ENCODE data around the gene AGBL1.

The AGBL1 gene

DNA sequence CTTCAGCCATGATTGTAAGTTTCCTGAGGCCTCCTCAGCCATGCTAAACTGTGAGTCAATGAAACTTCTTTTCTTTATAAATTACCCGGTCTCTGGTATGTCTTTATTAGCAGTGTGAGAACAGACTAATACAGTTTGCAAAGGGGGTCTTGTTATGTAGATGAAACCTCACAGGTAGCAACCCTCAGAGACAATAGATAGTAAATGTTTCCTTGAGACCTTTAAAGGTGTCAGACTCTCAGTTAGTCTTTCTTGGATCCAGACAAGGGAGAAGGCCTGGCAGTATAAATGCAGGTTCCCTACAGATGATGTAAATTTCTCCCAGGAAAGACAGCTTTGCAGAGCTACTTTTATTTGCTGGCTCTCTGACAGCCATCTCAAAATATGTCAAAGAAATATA, 510.8 kb downstream of the AGBL1 start:
- no peak for DNase-seq (ENCODE audit: low spot score)

DNA sequence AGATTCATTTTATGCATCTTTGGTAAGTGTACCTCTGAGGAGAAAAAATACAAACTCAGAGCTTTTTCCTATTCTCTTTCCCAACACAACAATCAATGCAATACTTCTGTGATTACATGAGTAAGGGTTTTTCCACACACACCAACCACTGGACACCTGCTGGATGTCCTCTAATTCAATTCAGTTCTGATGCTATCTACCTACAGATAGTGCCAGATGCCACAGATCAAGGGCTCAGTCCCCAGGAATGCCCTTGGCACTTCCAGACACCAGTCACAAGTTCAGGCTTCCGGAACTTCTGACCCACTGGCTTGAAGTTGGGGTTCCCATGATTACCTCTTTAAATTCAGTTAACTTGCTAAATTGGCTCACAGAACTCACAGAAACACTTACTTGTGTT, 511.5 kb downstream of the AGBL1 start:
- DNase-seq (ENCODE audit: low spot score), result no peak

DNA sequence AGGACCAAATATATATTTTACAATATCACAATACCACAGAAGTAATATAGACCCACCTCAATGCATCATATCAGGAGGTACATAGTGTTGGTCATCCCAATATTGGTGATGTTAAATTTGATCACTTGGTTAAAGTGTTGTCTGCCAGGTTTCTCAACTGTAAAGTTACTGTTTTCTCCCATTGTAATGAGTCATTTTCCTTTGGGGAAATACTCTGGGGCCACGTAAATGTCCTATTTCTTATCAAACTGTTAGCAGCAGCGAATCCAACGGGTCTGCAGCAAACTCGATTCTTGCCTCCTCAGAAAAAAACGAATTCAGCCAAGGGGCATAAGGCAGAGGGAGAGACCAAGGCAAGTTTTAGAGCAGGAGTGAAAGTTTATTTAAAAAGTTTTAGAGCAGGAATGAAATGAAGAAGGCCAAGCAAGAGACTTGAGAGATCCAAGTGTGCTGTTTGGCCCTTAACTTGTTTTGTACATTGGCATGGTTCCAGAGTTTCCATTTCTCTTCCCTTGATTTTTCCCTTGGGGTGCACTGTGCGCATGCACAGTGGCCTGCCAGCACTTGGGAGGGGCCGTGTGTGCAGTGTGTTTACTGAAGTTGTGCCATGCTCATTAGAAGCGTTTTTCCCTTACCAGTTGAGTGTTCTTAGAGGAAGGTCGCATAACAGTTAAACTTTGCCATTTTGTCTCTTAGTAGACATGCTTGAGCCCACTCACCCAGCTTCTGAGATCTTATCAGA, 512.5 kb downstream of the AGBL1 start:
- no peak for DNase-seq (ENCODE audit: low spot score)

DNA sequence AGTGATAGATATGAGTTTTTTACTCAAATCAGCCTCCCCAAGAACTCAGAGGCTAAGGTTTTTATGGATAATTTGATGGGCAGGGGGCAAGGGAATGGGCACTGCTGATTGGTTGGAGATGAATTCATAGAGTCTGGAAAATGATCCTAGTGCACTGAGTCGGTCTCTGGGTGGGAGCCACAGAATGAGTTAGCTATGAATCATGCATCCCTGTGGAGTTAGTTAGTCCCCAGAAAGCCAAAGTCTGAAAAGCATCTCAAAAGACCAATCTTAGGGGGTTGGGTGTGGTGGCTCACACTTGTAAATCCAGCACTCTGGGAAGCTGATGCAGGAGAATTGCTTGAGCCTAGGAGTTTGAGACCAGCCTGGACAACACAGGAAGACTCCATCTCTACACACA, 516.1 kb downstream of the AGBL1 start:
- no peak for DNase-seq (ENCODE audit: low spot score)

DNA sequence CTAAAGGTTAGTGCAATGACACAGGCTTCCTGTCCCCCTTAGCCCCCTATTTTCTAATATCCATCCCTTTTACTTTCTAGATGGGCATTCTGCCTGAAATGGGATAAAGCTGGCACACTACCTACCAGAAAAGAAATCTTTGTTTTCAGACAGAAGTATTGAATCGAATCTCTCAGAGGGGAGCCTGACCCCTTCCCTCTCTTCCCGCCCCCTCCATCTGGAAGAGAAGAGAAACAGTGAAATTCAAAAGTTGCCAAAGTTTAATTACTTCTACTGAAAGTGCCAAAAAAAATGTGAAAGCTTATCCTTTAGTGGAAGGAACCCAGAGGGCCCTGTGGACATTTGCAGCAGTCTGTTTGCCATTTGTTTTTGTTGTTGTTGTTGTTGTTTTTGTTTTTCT, 523.8 kb downstream of the AGBL1 start:
- DNase-seq (ENCODE audit: low spot score), result no peak

DNA sequence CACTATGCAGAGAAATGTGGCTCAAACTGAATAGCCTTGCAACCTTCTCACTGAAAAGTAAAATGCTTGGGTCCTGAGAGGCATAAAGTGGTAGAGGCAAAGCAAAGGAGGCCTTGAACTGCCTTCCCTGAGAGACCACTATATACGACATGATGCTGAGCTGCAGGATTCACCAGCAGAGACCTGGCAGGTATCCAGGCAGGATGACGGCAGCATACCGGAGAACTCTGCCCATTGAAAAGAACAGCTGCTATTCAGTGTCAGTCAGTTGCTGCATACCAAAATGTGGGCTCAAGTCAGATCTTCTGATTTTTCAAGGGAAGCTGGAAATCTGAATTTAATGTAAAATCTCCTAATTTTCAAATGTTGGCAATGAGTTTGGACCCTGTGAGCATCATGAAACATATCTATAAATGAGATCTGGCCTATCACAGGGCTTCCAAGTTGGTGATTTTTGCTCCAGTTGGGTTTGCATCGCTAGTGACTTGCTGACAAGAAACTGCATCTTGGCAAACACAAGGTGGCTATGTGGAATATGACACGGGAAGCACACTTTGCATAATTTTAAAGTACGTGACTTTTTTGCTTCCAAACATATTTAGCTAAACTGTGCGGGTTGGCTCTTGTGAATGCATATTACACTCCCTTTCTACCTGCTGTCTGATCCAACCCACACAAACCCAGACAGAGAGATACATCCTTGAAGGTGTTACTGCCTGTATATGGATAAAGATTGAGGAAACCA, 529.0 kb downstream of the AGBL1 start:
- DNase-seq (ENCODE audit: low spot score), result peak; percentile 68

DNA sequence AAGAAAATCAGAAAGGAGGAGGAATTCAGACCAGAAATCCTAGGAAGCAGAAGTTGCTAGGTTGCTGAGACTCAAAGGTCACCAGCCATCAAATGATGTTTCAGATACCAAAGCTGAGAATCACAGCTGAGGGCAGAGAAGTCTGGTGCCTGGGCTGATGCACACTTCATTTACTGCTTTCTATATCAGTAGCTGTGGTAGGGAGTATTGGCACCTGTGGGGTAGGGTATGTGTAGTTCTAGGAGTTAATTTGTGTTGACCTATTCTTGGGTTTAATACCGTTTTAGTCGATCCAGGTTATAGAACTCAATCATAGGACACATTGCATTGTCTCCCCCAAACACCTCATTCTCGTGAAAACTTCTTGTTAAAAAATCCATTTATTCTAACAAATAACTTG, 529.6 kb downstream of the AGBL1 start:
- no peak for DNase-seq (ENCODE audit: low spot score)

DNA sequence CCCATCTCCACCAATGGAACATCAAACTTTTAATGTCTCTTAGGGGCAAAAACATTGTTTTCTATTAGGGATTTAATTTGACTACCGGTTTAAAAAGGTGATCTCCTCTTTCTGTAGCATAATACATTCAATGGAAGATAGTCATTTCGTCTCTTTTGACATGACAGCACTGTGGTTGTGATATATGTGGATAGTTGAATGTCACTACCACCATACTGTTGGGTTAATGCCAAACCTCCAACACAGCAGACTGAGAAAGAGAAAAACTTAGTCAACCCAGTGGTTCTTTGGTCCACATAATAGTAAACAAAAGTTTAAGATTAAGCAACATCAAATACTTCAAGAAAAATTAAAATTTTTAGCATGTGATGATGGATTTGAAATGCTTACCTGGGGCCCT, 530.4 kb downstream of the AGBL1 start:
- no peak for DNase-seq (ENCODE audit: low spot score)

DNA sequence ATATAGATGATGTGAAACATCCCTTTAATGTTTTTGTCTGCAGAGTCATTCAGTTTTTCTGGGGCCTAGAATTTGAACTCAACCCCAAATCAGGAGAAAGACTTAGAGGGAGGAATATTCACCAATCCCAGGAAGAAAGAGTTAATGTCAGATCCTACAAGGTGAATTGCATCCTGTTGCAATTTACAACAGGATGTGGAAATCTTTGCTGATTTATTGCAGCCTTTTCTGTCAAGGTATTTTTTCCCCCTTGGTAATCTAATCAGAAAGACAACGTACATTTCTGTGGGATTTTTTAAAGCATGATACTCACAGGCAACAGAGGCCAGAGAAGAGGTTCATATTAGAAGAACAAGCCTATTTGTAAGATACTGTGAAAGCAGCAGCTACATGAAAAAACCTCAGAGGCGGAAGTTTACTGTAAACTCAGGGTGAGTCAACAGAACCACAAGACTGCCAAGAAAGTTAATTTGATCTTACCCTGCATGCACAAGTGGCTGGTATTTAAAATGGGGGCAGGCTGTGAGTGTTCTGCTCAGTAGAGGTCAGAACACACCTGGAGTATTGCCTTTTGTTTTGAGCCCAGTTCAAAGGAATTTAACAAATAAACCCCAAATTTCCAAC, 531.9 kb downstream of the AGBL1 start:
- no peak for DNase-seq (ENCODE audit: low spot score)

DNA sequence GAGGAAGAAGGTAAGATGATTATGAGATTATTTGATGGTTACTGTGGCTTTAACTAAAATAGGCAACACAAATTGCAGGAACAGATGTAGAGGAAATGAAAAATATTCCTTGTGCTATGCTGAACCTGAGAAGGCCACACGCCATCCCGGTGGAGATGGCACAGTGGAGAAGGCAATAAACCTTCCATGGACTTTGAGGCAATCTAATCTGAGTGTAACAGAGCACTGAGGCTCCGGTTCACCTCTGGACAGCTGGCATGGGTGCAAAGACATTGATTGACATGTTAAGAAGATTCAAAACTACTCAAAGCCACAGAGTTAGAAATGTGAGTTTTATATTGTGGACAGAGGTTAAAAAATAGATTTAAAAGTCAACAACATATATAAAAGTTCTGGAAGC, 535.7 kb downstream of the AGBL1 start:
- DNase-seq (ENCODE audit: low spot score), result no peak

DNA sequence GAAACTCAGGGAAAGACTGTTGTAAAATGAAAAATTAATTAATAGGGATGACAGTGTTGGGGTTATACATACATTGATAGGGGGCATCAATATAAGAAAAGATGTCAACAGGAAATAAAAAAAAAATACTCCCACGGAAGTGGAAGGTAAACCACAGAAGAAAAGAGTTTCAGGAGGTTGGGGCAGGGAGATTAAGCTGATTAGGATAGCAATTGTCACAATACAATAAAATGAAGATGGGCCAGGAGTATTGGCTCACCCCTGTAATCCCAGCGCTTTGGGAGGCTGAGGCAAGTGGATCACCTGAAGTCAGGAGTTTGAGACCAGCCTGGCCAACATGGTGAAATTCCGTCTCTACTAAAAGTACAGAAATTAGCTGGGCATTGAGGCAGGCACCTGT, 536.1 kb downstream of the AGBL1 start:
- DNase-seq (ENCODE audit: low spot score), result no peak

DNA sequence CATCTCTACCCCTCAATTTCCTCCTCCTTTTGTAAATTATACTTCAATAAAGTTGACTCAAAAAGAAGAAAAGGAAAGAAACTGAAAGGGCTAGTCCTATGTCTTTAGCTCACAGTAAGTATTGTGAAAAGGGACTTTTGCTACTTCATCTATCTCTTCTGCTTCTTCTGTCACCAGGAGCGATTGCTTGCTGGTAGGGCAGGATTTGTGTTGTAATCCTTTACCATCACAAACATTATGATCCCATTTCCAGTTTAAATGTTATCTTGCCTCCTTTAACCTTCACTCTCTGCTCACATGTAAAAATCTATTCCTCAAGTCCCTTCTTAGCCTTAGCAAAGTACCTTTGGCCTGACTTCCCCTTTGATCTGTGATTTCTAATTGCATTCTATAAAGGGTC, 537.1 kb downstream of the AGBL1 start:
- DNase-seq (ENCODE audit: low spot score), result no peak

DNA sequence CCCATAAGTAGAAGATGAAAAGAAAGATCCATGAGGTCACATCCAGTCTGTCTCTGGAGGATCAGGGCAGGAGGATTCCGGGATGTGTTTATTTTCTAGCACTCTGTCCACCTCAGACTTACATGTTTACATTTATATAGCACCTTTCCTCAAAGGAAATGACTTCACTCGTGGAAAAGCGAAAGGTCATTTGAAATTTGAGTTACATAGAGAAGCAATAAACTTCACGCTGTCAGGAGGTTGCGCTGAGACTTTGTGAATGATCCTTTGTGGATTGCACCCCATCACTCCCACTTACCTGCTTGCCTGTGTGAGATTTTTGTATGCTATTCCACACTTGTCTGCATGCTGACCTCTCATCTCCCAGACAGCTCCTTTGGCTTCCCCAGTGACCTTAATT, 540.5 kb downstream of the AGBL1 start:
- DNase-seq (ENCODE audit: low spot score), result no peak

DNA sequence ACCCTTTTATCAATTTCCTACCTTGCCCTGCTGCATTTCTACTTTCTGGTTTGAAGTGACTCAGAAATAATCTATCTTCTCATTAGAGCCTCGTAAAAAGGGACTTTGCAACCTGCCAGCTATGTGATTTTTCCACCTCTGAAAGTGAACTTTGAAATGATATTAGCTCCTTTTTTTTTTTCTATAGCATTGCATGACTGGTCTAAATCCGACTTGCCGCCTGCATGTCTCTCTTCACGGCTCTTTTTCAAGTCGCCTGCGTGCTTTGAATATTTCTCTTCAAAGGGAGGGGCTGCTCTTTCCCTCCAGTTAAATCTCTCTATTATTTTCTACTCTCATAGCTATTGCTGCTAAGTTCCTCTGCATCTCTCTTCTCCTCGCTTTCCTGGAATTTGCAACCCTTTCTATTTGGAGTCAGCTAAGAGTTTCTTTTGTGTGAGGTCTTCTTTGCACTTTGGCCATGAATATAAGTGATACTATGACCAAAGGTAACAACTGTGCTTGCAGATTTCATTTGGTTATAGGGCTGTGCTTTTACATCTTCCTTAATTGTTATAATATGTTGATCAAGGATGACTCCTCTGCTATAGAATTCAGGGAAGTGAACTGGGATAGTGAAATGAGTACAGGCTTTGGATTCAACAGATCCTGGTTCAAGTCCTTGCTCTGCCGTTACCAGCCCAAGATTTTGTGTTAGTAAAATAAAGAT, 541.1 kb downstream of the AGBL1 start:
- no peak for DNase-seq (ENCODE audit: low spot score)

DNA sequence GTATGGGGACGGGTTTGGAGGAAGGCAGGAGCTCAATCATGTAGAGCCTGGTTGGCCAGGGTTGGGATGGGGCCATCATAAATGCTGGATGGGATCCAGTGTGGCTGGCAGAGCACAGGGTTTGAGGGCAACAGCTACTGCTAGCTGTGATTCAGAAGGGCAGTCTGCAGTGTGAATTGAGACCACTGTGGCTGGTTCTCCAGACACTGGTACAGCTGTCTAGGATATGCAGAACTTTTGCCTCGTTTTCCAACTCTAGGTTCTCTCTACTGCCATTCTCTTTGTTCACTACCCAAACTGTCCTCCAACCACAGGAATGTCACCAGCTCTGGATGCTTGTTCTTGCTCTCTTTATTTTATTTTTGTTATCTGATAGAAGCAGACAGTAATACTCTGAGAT, 543.6 kb downstream of the AGBL1 start:
- DNase-seq (ENCODE audit: low spot score), result no peak

DNA sequence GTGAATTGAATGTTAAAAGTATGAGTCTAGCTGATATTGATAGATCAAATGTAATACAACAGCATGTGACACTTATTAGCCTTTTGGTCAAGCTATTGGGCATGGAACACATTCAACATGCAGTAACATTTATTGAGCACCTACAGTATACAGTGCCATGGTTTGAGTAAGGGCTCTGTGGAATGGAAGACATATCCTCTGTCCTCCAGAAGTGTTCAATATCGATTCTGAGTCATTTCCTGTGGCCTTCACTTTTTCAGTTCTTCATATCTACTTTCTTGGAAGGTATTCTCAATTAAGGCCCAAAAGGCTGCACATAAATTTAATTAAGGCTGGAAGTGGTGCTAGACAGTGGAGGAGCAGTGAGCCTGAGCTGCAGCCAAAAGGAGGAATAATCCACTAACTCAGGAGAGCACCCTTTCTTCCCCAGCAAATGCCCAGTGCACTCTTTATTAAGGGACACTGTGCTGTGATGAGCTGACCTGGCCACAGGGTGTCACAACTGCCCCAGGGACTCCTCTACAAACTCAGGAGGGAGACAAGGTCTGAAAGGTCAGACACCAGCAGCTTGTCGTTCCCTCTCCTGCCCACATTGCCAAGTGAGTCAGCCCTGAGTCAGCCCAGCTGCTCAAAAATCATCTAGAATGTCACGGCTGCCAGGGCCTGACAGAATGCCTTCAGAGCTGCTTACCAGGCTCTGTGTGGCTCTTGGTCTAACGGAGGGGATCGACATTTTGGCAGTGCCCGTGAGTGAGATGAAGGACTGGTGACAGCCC, 544.8 kb downstream of the AGBL1 start:
- no peak for DNase-seq (ENCODE audit: low spot score)

DNA sequence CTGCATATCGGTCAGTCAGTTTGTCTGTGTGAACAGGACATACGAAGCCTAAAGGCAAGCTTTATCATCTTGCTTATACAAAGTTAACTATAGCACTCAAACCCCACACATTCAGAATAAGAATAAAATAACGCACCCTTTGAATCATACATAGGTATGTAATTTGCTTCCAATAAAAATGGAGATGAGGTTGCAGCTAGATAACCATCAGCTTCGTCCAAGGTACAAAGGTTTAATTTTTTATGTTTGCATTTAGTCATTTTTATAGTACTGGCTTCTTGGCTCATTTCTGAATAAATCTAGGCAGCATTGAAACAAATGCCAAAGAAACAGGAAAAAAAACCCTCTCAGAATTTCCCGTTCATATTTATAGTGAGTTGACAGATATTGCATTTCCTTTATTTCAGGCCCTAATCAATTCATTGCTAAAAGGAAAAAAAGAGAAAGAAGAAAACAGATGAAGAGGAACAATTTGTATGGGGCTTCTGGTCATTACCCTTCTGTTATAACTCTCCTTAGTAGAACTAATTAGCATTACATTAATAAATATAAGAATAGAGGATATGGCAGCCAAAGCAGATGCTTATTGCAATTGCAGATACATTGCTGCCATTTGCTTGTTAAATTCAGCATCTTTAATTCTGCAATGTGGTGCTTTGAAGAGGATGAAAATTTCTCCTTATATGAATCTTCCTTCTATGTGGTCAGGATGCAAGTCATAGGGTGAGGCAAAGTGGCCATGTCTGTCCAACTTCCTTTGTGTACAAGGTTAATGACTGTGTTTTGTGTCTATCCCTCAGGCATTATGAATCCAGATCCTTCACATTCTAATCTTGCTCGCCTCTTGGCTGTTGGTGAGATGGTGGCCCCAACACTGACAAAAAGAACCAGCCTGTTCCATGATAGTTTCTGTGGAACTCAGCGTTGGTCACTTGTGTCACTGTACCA, 550.0 kb downstream of the AGBL1 start:
- DNase-seq (ENCODE audit: low spot score), result no peak

DNA sequence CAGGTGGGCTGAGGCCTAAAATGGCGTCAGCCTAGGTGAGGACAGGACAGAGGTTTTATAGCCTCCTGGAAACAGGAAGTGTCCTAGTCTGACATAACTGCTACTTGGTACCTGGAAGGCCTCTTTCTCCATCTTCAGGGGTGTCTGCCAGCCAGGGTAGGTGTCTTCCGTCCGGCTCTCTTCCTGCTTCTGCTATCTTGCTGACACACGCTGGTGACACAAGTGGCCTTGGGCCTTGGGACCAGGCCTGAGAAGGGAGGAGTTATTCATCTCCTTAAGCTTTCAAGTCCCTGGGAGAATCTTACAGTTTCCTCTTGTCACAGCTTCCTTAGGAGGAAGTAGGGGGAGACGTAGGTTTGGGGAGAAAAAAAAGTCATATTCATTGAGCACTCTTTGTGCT, 551.3 kb downstream of the AGBL1 start:
- DNase-seq (ENCODE audit: low spot score), result no peak

DNA sequence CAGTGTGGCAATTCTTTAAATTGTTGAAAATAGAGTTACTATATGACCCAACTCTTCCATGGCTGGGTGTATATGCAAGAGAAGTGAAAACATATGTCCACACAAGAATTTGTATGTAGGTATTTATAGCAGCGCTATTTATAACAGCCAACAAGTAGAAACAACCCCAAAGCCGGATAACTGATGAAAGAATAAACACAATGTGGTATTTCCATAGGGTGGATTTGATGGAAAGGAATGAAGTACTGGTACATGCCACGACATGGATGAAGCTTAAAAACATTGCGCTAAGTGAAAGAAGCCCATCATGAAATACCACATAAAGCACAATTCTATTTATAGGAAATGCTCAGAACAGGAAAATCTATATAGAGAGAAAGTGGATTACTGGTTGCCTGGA, 554.5 kb downstream of the AGBL1 start:
- no peak for DNase-seq (ENCODE audit: low spot score)

DNA sequence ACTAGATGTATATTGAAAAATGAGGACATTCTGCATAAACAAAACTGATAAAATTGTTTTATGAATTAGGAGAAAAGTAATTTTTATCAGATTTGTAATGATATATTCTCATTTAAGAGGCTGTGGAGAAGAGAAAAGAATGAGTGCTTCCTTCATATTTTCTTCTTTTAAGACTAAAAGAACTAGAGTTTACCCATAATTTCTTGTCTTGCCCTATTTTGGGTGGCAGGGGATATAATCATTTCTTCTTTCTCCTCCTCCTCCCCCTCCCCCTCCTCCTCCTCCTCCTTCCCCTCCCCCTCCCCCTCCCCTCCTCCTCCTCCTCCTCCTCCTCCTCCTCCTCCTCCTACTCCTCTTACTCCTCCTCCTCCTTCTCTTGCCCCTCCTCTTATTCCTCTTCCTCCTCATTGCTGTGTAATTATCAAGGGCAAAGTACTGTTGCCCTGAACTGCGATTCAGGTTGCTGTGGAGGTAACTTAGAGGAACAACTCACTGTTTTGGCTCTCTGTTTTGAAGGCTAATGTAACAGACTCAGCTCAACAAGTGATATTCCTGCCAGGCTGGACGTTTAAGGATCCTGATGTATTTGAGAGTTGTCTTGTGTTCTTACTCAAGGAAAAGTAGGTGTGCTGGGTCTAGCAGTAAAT, 555.4 kb downstream of the AGBL1 start:
- no peak for DNase-seq (ENCODE audit: low spot score)

Data from left forelimb (tissue), 1 donor.